Caco-2 (cell line): ENCODE data around the gene SORL1. TPM values are rescaled to one million over a fixed set of nuclear protein-coding genes. Genes with fewer than 3 reads are reported as not detected.

Experiments used
- BruUV-seq: library from RNA; stranded (reverse); fragments of 400-500 nt; replicated peaks from 2 replicates; lab custom pipeline; 2021; lab: Mats Ljungman, UMichigan
- CTCF ChIA-PET: fragments of 300-600 bp; sonication (Branson Sonifier 250); formaldehyde crosslinking; loops from one replicate; lab custom pipeline; 2022; ENCODE audit warnings: antibody characterized with exemption; lab: Charles Lee
- POLR2A ChIA-PET: fragments of 300-600 bp; sonication (Branson Sonifier 250); formaldehyde crosslinking; loops from one replicate; lab custom pipeline; 2022; ENCODE audit warnings: antibody characterized with exemption; lab: Charles Lee
- DNase-seq, 2 experiments: peaks; one replicate each; pipeline versions ENCODE4 v3.0.0 to v3.0.0-alpha.2; 2020 to 2022
- H3K27me3 ChIP-seq: replicated peaks from 2 replicates; pipeline ENCODE4 v1.6.0; 2011; ENCODE audit warnings: low read length; ENCODE audit not compliant: control insufficient read depth, insufficient read depth
- H3K36me3 ChIP-seq: 2 replicates; pipeline ENCODE4 v1.5.1; 2011; ENCODE audit warnings: low read length; ENCODE audit not compliant: control insufficient read depth, insufficient read depth
- H3K4me1 ChIP-seq: fragments of 250-450 bp; sonication (Bioruptor Pico); 2 replicates; pipeline ENCODE4 v1.5.1; 2020; ENCODE audit warnings: mild to moderate bottlenecking
- H3K4me3 ChIP-seq: 2 replicates; pipeline ENCODE4 v1.5.1; 2011; ENCODE audit warnings: low read depth, mild to moderate bottlenecking, control low read depth, low read length
- H3K9me3 ChIP-seq: fragments of 250-450 bp; sonication (Bioruptor Pico); 2 replicates; pipeline ENCODE4 v1.5.1; 2020; ENCODE audit warnings: mild to moderate bottlenecking, moderate library complexity
- H3K27ac Mint-ChIP-seq: one replicate; pipeline ENCODE4 v1.8.0; 2022; ENCODE audit warnings: mixed read lengths; ENCODE audit not compliant: unreplicated experiment
- H3K27me3 Mint-ChIP-seq: one replicate; pipeline ENCODE4 v1.8.0; 2022; ENCODE audit warnings: mixed read lengths; ENCODE audit not compliant: insufficient read depth, unreplicated experiment
- H3K36me3 Mint-ChIP-seq: one replicate; pipeline ENCODE4 v1.8.0; 2022; ENCODE audit warnings: mild to moderate bottlenecking, mixed read lengths; ENCODE audit not compliant: insufficient read depth, unreplicated experiment
- H3K4me1 Mint-ChIP-seq: one replicate; pipeline ENCODE4 v1.8.0; 2022; ENCODE audit warnings: low read depth, mixed read lengths; ENCODE audit not compliant: unreplicated experiment
- H3K4me3 Mint-ChIP-seq: one replicate; pipeline ENCODE4 v1.8.0; 2022; ENCODE audit warnings: mild to moderate bottlenecking, moderate library complexity, mixed read lengths; ENCODE audit not compliant: unreplicated experiment
- H3K9me3 Mint-ChIP-seq: one replicate; pipeline ENCODE4 v1.8.0; 2022; ENCODE audit warnings: mixed read lengths; ENCODE audit not compliant: unreplicated experiment
- CTCF ChIP-seq, 2 experiments: fragments of 200-600 bp in 1 of 2; IDR thresholded peaks; 1 replicate in 1 of 2; 2 replicates in 1 of 2; pipeline versions ENCODE4 v1.5.1 to v1.8.0; 2011 to 2022; ENCODE audit warnings: antibody characterized with exemption in 1 of 2, control low read depth in 1 of 2, inconsistent platforms in 1 of 2, low read depth in 1 of 2, low read length in 1 of 2, mild to moderate bottlenecking in 1 of 2, moderate library complexity in 1 of 2; ENCODE audit not compliant: insufficient read depth in 1 of 2, severe bottlenecking in 1 of 2, unreplicated experiment in 1 of 2
- intact Hi-C: fragments of 100-400 bp; cut with micrococcal nuclease; formaldehyde crosslinking; loops from one replicate; pipeline ENCODE4 v1.10.0; 2022; ENCODE audit not compliant: unreplicated experiment
- total RNA-seq: library from RNA; stranded (reverse); gene quantifications from 2 replicates; pipeline ENCODE4 v1.2.3, GENCODE V29; 2022

SORL1 gene
- total RNA-seq, 1 experiment from 2014 or later, result 26.3 TPM

GRCh38 chr11:121630041-121630440, 177.9 kb downstream of the SORL1 start:
- CTCF ChIA-PET, result no interaction called here
- Mint-ChIP-seq H3K36me3 (no peaks in the 10 kb centered on the region), H3K27ac (no peak overlapping the region), H3K4me3 (no peak overlapping the region), H3K27me3 (no peaks in the 10 kb centered on the region), H3K9me3 (no peaks in the 10 kb centered on the region), H3K4me1 (no peaks in the 10 kb centered on the region)
- Histone ChIP-seq H3K4me3 (no peak overlapping the region), H3K9me3 (no peaks in the 10 kb centered on the region), H3K36me3 (no peaks in the 10 kb centered on the region), H3K4me1 (no peaks in the 10 kb centered on the region), H3K27me3 (no peaks in the 10 kb centered on the region)
- DNase-seq, result no peak
- no TSS peak for BruUV-seq
- no peak for TF ChIP-seq CTCF (IDR thresholded peaks at IDR 0.05; ENCODE audit: insufficient read depth in 1 of 2, low read depth in 1 of 2, low read length in 1 of 2, severe bottlenecking in 1 of 2, unreplicated experiment in 1 of 2)
- intact Hi-C loops, result no loop called here
- POLR2A ChIA-PET, result no interaction called here

GRCh38 chr11:121631456-121631855, 179.3 kb downstream of the SORL1 start:
- CTCF ChIA-PET, result no interaction called here
- intact Hi-C loops, result no loop called here
- no peak for TF ChIP-seq CTCF (IDR thresholded peaks at IDR 0.05; ENCODE audit: insufficient read depth in 1 of 2, low read depth in 1 of 2, low read length in 1 of 2, severe bottlenecking in 1 of 2, unreplicated experiment in 1 of 2)
- no peak for DNase-seq
- Mint-ChIP-seq H3K27ac (no peak overlapping the region), H3K27me3 (no peaks in the 10 kb centered on the region), H3K36me3 (no peaks in the 10 kb centered on the region), H3K4me3 (no peak overlapping the region), H3K9me3 (no peaks in the 10 kb centered on the region), H3K4me1 (no peaks in the 10 kb centered on the region)
- Histone ChIP-seq H3K36me3 (no peaks in the 10 kb centered on the region), H3K9me3 (no peaks in the 10 kb centered on the region), H3K4me1 (no peaks in the 10 kb centered on the region), H3K4me3 (no peak overlapping the region), H3K27me3 (no peaks in the 10 kb centered on the region)
- no TSS peak for BruUV-seq
- POLR2A ChIA-PET, result no interaction called here

GRCh38 chr11:121634273-121634672, 182.2 kb downstream of the SORL1 start:
- Histone ChIP-seq H3K36me3 (no peaks in the 10 kb centered on the region), H3K27me3 (no peaks in the 10 kb centered on the region), H3K4me1 (no peaks in the 10 kb centered on the region), H3K9me3 (no peaks in the 10 kb centered on the region), H3K4me3 (no peak overlapping the region)
- Mint-ChIP-seq H3K4me3 (no peak overlapping the region), H3K27me3 (no peaks in the 10 kb centered on the region), H3K4me1 (no peaks in the 10 kb centered on the region), H3K36me3 (peaks cover 5% of the 10 kb centered on the region), H3K27ac (no peak overlapping the region), H3K9me3 (no peaks in the 10 kb centered on the region)
- ChIA-PET CTCF (no interaction called here), POLR2A (no interaction called here)
- no TSS peak for BruUV-seq
- TF ChIP-seq CTCF (IDR thresholded peaks at IDR 0.05; ENCODE audit: insufficient read depth in 1 of 2, low read depth in 1 of 2, low read length in 1 of 2, severe bottlenecking in 1 of 2, unreplicated experiment in 1 of 2), result no peak
- intact Hi-C loops, result no loop called here
- DNase-seq, result no peak
